T-helper 1 cell treated with Interleukin-12 subunit alpha and Interleukin-12 subunit beta and Interleukin-4 antibody, amounts not matched to agents 30 ng/mL and 1 ng/mL, for 36 hours (primary cell): ENCODE data around the gene FARSA. TPM values are rescaled to one million over a fixed set of nuclear protein-coding genes. Genes with fewer than 3 reads are reported as not detected.

ENCODE experiments used
- intact Hi-C: fragments of 100-400 bp; cut with micrococcal nuclease; formaldehyde crosslinking; loops from one replicate; pipeline ENCODE4 v1.15.1; 2024
- total RNA-seq: library from RNA; stranded (reverse); gene quantifications from 2 replicates; pipeline ENCODE4 v1.2.3, GENCODE V29; 2022

FARSA gene
- total RNA-seq, 1 donor from 2014 or later: 108 TPM

DNA sequence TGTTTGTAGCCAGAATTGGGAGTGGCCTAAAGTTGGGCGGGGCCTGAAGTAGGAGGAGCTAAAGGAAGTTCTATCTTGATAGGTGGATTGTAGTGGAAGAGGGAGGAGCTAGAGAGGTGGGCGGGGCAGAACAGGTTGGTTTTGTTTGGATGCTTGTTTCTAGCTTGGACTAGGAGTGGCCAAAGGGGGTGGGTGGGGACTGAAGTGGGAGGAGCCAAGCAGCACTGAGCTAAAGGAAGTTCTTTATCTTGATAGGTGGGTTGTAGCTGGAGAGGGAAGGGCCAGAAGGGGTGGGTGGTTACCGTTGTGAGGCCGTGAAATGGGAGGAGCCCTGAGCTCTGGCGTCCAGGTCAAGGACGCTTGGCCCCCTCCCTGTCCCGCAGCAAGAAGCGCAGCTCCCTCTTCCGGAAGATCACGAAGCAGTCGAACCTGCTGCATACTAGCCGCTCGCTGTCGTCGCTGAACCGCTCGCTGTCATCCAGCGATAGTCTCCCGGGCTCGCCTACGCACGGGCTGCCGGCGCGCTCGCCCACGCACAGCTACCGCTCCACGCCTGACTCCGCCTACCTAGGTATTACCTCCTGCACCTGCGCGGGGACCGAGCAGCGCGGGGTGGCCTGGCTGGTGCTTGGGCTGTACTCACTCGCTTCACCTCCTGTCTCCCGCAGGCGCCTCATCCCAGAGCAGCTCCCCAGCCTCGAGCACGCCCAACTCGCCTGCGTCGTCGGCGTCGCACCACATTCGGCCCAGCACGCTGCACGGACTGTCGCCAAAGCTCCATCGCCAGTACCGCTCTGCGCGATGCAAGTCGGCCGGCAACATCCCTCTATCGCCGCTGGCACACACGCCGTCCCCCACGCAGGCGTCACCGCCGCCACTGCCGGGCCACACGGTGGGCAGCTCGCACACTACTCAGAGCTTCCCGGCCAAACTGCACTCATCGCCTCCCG, 60.3 kb downstream of the FARSA start:
- intact Hi-C loops: loop anchor here (1.0 kb wide), 1 partner anchor 8 kb away; the partner anchor contains the start of gene DNASE2

Other genes with a start within 250 kb of the FARSA start
- gene GNG14, start 245.7 kb downstream of the FARSA start, total RNA-seq: not detected in 2 replicates
- 5.0 and 6.1 TPM in 2 replicates for gene FBXW9, start 237.1 kb downstream of the FARSA start, total RNA-seq
- 86.1 and 87.4 TPM in 2 replicates for gene TNPO2, start 209.8 kb downstream of the FARSA start, total RNA-seq
- gene TRIR, start 199.0 kb downstream of the FARSA start, total RNA-seq: 180 and 185 TPM in 2 replicates
- gene GET3, start 196.2 kb downstream of the FARSA start, total RNA-seq: 66.7 and 69.3 TPM in 2 replicates
- 0.10 TPM in 1 of 2 replicates, not detected in the other for gene BEST2, start 181.9 kb downstream of the FARSA start, total RNA-seq
- 16.5 and 17.9 TPM in 2 replicates for gene HOOK2, start 158.2 kb downstream of the FARSA start, total RNA-seq
- gene JUNB, start 142.2 kb downstream of the FARSA start, total RNA-seq: 309 and 316 TPM in 2 replicates
- 300 and 302 TPM in 2 replicates for gene PRDX2, start 131.9 kb downstream of the FARSA start, total RNA-seq
- gene THSD8, start 131.6 kb downstream of the FARSA start, total RNA-seq: 13.0 and 24.6 TPM in 2 replicates
- 24.3 and 30.5 TPM in 2 replicates for gene RNASEH2A, start 127.1 kb downstream of the FARSA start, total RNA-seq
- not detected in 2 replicates for gene RTBDN, start 99.1 kb downstream of the FARSA start, total RNA-seq
- 0.49 and 1.1 TPM in 2 replicates for gene MAST1, start 95.2 kb downstream of the FARSA start, total RNA-seq
- gene DNASE2, start 52.3 kb downstream of the FARSA start, total RNA-seq: 29.5 and 32.6 TPM in 2 replicates
- gene KLF1, start 46.5 kb downstream of the FARSA start, total RNA-seq: 0.22 and 0.41 TPM in 2 replicates
- 48.0 and 49.5 TPM in 2 replicates for gene GCDH, start 42.6 kb downstream of the FARSA start, total RNA-seq
- 1.9 and 2.8 TPM in 2 replicates for gene SYCE2, start 14.4 kb downstream of the FARSA start, total RNA-seq
- 1,347 and 1,385 TPM in 2 replicates for gene CALR, start 4.9 kb upstream of the FARSA start, total RNA-seq
- gene RAD23A, start 12.2 kb upstream of the FARSA start, total RNA-seq: 113 and 115 TPM in 2 replicates
- 16.6 and 17.9 TPM in 2 replicates for gene GADD45GIP1, start 23.5 kb upstream of the FARSA start, total RNA-seq
- 0.10 TPM in 1 of 2 replicates, not detected in the other for gene DAND5, start 35.9 kb upstream of the FARSA start, total RNA-seq
- gene NFIX, start 61.8 kb upstream of the FARSA start, total RNA-seq: 0.96 and 1.1 TPM in 2 replicates
- 3.6 and 4.2 TPM in 2 replicates for gene LYL1, start 169.1 kb upstream of the FARSA start, total RNA-seq
- 65.6 and 66.5 TPM in 2 replicates for gene TRMT1, start 183.0 kb upstream of the FARSA start, total RNA-seq
- 79.6 and 84.4 TPM in 2 replicates for gene NACC1, start 184.6 kb upstream of the FARSA start, total RNA-seq
- 51.3 and 52.9 TPM in 2 replicates for gene STX10, start 216.7 kb upstream of the FARSA start, total RNA-seq
- gene IER2, start 216.7 kb upstream of the FARSA start, total RNA-seq: 248 and 253 TPM in 2 replicates